HEK293T (cell line): ENCODE data around the gene C19orf67.

Source experiments
- BHLHE40 ChIP-seq: fragments of 450-650 bp; IDR thresholded peaks from 2 replicates; pipeline ENCODE4 v1.6.1; 2016; ENCODE audit warnings: mild to moderate bottlenecking, moderate library complexity, borderline replicate concordance
- HDGF ChIP-seq: fragments of 450-650 bp; IDR thresholded peaks from 2 replicates; pipeline ENCODE4 v1.6.1; 2017; ENCODE audit warnings: antibody characterized with exemption, borderline replicate concordance
- NFRKB ChIP-seq: fragments of 450-650 bp; IDR thresholded peaks from 2 replicates; pipeline ENCODE4 v1.6.1; 2016; ENCODE audit warnings: mild to moderate bottlenecking, moderate library complexity
- SUZ12 ChIP-seq: fragments of 450-650 bp; IDR thresholded peaks from 2 replicates; pipeline ENCODE4 v1.6.1; 2016; ENCODE audit warnings: mild to moderate bottlenecking
- TARDBP ChIP-seq: fragments of 450-650 bp; IDR thresholded peaks from 2 replicates; pipeline ENCODE4 v1.6.1; 2016
- ZNF384 ChIP-seq: fragments of 450-650 bp; IDR thresholded peaks from 2 replicates; pipeline ENCODE4 v1.6.1; 2016
- TF ChIP-seq, protein P1 (sequence below): fragments of 450-650 bp; IDR thresholded peaks from 2 replicates; pipeline ENCODE4 v1.6.1; 2016

GRCh38 chr19:14101003-14101545 is 15.5 kb upstream of the C19orf67 start:
- TF ChIP-seq BHLHE40: no peak
- no peak for TF ChIP-seq TARDBP
- TF ChIP-seq ZNF384: no peak
- TF ChIP-seq NFRKB: no peak
- TF ChIP-seq SUZ12: no peak
- TF ChIP-seq, protein P1, sequence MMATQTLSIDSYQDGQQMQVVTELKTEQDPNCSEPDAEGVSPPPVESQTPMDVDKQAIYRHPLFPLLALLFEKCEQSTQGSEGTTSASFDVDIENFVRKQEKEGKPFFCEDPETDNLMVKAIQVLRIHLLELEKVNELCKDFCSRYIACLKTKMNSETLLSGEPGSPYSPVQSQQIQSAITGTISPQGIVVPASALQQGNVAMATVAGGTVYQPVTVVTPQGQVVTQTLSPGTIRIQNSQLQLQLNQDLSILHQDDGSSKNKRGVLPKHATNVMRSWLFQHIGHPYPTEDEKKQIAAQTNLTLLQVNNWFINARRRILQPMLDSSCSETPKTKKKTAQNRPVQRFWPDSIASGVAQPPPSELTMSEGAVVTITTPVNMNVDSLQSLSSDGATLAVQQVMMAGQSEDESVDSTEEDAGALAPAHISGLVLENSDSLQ: no peak
- no peak for TF ChIP-seq HDGF
